Astrocyte (in vitro differentiated cells and primary cell): ENCODE measurements around the gene SATB2. TPM values are rescaled to one million over a fixed set of nuclear protein-coding genes. Genes with fewer than 3 reads are reported as not detected.

Experiments used
- DNase-seq: peaks from one replicate; pipeline ENCODE4 v3.0.0-alpha.2; 2010; ENCODE audit warnings: low read depth
- FAIRE-seq: peaks from 2 replicates; lab custom pipeline; 2011; peaks lifted over from hg19 to GRCh38; lab: Jason Lieb, UNC
- H2AFZ ChIP-seq: 2 replicates; pipeline ENCODE4 v1.6.0; 2012; ENCODE audit warnings: low read depth, low read length, inconsistent platforms
- H3K27ac ChIP-seq: 2 replicates; pipeline ENCODE4 v1.5.1; 2011; ENCODE audit warnings: low read depth, low read length, inconsistent platforms
- H3K27me3 ChIP-seq: 2 replicates; pipeline ENCODE4 v1.6.0; 2011; ENCODE audit warnings: low read length, inconsistent platforms; ENCODE audit not compliant: insufficient read depth
- H3K36me3 ChIP-seq: 2 replicates; pipeline ENCODE4 v1.5.1; 2011; ENCODE audit warnings: low read length, inconsistent platforms; ENCODE audit not compliant: insufficient read depth
- H3K4me1 ChIP-seq: 2 replicates; pipeline ENCODE4 v1.5.1; 2011; ENCODE audit warnings: low read length, inconsistent platforms; ENCODE audit not compliant: insufficient read depth
- H3K4me2 ChIP-seq: 2 replicates; pipeline ENCODE4 v1.6.0; 2012; ENCODE audit warnings: low read length, inconsistent platforms
- H3K4me3 ChIP-seq: 2 replicates; pipeline ENCODE4 v1.5.1; 2011; ENCODE audit warnings: low read depth, mild to moderate bottlenecking, low read length, inconsistent platforms; ENCODE audit not compliant: insufficient read depth
- H3K79me2 ChIP-seq: 2 replicates; pipeline ENCODE4 v1.6.0; 2012; ENCODE audit warnings: mild to moderate bottlenecking, low read length, inconsistent platforms; ENCODE audit not compliant: insufficient read depth
- H3K9ac ChIP-seq: 2 replicates; pipeline ENCODE4 v1.6.0; 2012; ENCODE audit warnings: mild to moderate bottlenecking, low read length, inconsistent platforms
- H3K9me3 ChIP-seq: 2 replicates; pipeline ENCODE4 v1.5.1; 2012; ENCODE audit warnings: low read depth, mild to moderate bottlenecking, low read length, inconsistent platforms; ENCODE audit not compliant: insufficient read depth
- H4K20me1 ChIP-seq: 2 replicates; pipeline ENCODE4 v1.6.0; 2012; ENCODE audit warnings: low read length, inconsistent platforms; ENCODE audit not compliant: insufficient read depth
- H3K27ac Mint-ChIP-seq: one replicate; pipeline ENCODE4 v1.8.0; 2021; ENCODE audit warnings: mild to moderate bottlenecking, mixed read lengths; ENCODE audit not compliant: unreplicated experiment
- H3K27me3 Mint-ChIP-seq: one replicate; pipeline ENCODE4 v1.8.0; 2021; ENCODE audit warnings: low read depth, mixed read lengths; ENCODE audit not compliant: unreplicated experiment
- H3K36me3 Mint-ChIP-seq: one replicate; pipeline ENCODE4 v1.8.0; 2021; ENCODE audit warnings: low read depth, mixed read lengths; ENCODE audit not compliant: unreplicated experiment
- H3K4me1 Mint-ChIP-seq: one replicate; pipeline ENCODE4 v1.8.0; 2021; ENCODE audit warnings: low read depth, mixed read lengths; ENCODE audit not compliant: unreplicated experiment
- H3K4me3 Mint-ChIP-seq: one replicate; pipeline ENCODE4 v1.8.0; 2021; ENCODE audit warnings: mild to moderate bottlenecking, moderate library complexity, mixed read lengths; ENCODE audit not compliant: unreplicated experiment
- H3K9me3 Mint-ChIP-seq: one replicate; pipeline ENCODE4 v1.8.0; 2021; ENCODE audit warnings: mild to moderate bottlenecking, mixed read lengths; ENCODE audit not compliant: unreplicated experiment
- EZH2 ChIP-seq: IDR thresholded peaks from 2 replicates; pipeline ENCODE4 v1.6.1; 2012; ENCODE audit warnings: mild to moderate bottlenecking, low read length, inconsistent platforms; ENCODE audit not compliant: insufficient read depth
- total RNA-seq: library from RNA; stranded (reverse); gene quantifications from 2 replicates; pipeline ENCODE4 v1.2.1, GENCODE V29; 2021
- TF ChIP-seq, protein P1 (sequence below): IDR thresholded peaks from 2 replicates; pipeline ENCODE4 v1.5.1; 2011; ENCODE audit warnings: low read depth, mild to moderate bottlenecking, inconsistent platforms, low read length, moderate library complexity; ENCODE audit not compliant: insufficient read depth

The SATB2 gene
- total RNA-seq, 1 donor from 2014 or later = 12.3 TPM

DNA sequence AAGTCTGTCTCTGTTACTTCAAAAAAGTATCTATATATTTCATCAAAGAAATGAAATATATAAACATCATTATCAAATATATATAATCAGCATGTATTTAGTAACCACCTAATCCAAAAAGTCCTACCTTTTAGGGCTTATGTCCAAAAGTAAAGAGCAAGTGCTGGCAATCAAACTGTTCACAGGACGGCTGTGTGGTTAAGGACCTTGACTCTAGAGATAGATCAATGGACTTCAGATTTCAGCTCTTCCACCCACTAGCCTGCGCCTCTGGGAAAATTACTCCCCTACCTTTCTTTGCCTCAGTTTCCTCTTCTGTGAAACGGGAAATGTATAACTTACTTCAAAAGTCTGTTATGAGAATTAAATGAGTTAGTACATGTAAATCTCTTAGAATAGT lies 29.4 kb downstream of the SATB2 start:
- H3K4me3 Mint-ChIP-seq = no peak overlapping the region
- Histone ChIP-seq H3K4me1 (peaks cover 6% of the 10 kb centered on the region), H3K79me2 (no peaks in the 10 kb centered on the region), H3K36me3 (no peaks in the 10 kb centered on the region), H3K4me2 (no peak overlapping the region), H3K27ac (no peak overlapping the region), H3K9me3 (no peaks in the 10 kb centered on the region), H3K4me3 (no peak overlapping the region), H2AFZ (no peak overlapping the region), H3K27me3 (no peaks in the 10 kb centered on the region), H3K9ac (no peak overlapping the region), H4K20me1 (no peaks in the 10 kb centered on the region)
- no peak overlapping the region for H3K27ac Mint-ChIP-seq
- no peak for FAIRE-seq
- H3K27me3 Mint-ChIP-seq = no peaks in the 10 kb centered on the region
- H3K4me1 Mint-ChIP-seq = peaks cover 10% of the 10 kb centered on the region
- H3K9me3 Mint-ChIP-seq = no peaks in the 10 kb centered on the region
- DNase-seq = no peak
- TF ChIP-seq EZH2 = no peak
- TF ChIP-seq, protein P1, sequence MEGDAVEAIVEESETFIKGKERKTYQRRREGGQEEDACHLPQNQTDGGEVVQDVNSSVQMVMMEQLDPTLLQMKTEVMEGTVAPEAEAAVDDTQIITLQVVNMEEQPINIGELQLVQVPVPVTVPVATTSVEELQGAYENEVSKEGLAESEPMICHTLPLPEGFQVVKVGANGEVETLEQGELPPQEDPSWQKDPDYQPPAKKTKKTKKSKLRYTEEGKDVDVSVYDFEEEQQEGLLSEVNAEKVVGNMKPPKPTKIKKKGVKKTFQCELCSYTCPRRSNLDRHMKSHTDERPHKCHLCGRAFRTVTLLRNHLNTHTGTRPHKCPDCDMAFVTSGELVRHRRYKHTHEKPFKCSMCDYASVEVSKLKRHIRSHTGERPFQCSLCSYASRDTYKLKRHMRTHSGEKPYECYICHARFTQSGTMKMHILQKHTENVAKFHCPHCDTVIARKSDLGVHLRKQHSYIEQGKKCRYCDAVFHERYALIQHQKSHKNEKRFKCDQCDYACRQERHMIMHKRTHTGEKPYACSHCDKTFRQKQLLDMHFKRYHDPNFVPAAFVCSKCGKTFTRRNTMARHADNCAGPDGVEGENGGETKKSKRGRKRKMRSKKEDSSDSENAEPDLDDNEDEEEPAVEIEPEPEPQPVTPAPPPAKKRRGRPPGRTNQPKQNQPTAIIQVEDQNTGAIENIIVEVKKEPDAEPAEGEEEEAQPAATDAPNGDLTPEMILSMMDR = no peak
- no peaks in the 10 kb centered on the region for H3K36me3 Mint-ChIP-seq

DNA sequence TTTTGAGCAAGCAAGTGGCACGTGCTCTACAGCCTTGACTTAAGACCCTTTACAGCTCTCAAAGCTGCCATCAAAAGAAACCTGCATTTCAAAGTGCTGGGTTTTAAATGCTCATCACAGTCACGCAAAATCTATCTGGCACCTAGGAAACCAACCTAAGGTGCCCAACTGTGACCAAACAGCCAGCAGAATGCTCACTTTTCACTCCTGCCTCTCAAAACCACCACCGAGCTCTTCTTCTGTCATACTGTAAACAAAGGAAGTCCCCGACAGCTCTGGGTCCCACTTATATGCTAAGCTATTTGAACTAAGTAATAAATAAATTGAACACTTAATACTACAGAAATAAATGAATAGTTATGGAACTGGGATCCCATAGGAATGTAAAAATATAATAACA lies 33.6 kb downstream of the SATB2 start:
- Histone ChIP-seq H3K27me3 (no peaks in the 10 kb centered on the region), H3K36me3 (no peaks in the 10 kb centered on the region), H3K4me3 (no peak overlapping the region), H4K20me1 (no peaks in the 10 kb centered on the region), H3K4me2 (no peak overlapping the region), H3K27ac (no peak overlapping the region), H3K4me1 (no peaks in the 10 kb centered on the region), H3K9ac (no peak overlapping the region), H2AFZ (no peak overlapping the region), H3K9me3 (no peaks in the 10 kb centered on the region), H3K79me2 (no peaks in the 10 kb centered on the region)
- H3K36me3 Mint-ChIP-seq = no peaks in the 10 kb centered on the region
- no peak overlapping the region for H3K4me3 Mint-ChIP-seq
- H3K4me1 Mint-ChIP-seq = no peaks in the 10 kb centered on the region
- no peaks in the 10 kb centered on the region for H3K27me3 Mint-ChIP-seq
- DNase-seq (no peak), FAIRE-seq (no peak)
- TF ChIP-seq EZH2 = no peak
- H3K9me3 Mint-ChIP-seq = no peaks in the 10 kb centered on the region
- no peak overlapping the region for H3K27ac Mint-ChIP-seq

DNA sequence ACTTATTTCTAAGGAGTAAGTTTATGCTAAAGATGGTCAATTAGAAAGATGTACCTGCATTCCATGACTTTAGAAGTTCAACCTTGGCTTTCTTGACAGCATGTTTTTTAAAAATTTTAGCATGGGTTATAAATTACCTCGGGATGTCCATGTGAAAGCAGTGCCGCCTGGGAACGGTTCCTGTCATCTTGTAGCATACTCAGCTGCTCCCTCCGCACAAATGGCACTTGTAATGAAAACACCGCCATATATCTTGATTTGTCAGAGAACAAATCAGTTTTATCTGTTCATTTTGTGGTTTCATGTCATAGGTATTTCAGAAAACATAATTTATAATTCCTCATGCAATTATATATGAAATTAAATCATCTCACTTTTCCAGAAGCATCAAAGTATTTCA lies 38.3 kb downstream of the SATB2 start:
- no peak overlapping the region for H3K4me2 ChIP-seq
- peaks cover 6% of the 10 kb centered on the region for H3K79me2 ChIP-seq
- Mint-ChIP-seq H3K27ac (no peak overlapping the region), H3K4me1 (no peaks in the 10 kb centered on the region), H3K36me3 (peaks cover 3% of the 10 kb centered on the region), H3K4me3 (no peak overlapping the region), H3K27me3 (no peaks in the 10 kb centered on the region), H3K9me3 (no peaks in the 10 kb centered on the region)
- H3K9ac ChIP-seq = no peak overlapping the region
- no peaks in the 10 kb centered on the region for H3K9me3 ChIP-seq
- H3K4me3 ChIP-seq = no peak overlapping the region
- peaks cover 4% of the 10 kb centered on the region for H4K20me1 ChIP-seq
- FAIRE-seq (no peak), DNase-seq (no peak)
- TF ChIP-seq EZH2 = no peak
- TF ChIP-seq, protein P1 = no peak
- H3K36me3 ChIP-seq = no peaks in the 10 kb centered on the region
- no peak overlapping the region for H3K27ac ChIP-seq
- no peaks in the 10 kb centered on the region for H3K27me3 ChIP-seq
- H3K4me1 ChIP-seq = no peaks in the 10 kb centered on the region
- no peak overlapping the region for H2AFZ ChIP-seq
